MM.1S (cell line): ENCODE results near the gene FSTL1.

Experiments
- DNase-seq: peaks from one replicate; pipeline ENCODE4 v3.0.0-alpha.2; 2015
- H2AFZ ChIP-seq: fragments of 300-600 bp; sonication (generic); 2 replicates; pipeline ENCODE4 v1.6.0; 2016; ENCODE audit warnings: antibody characterized with exemption, low read length
- H3F3A ChIP-seq: fragments of 300-600 bp; sonication (generic); 2 replicates; pipeline ENCODE4 v1.6.1; 2016; ENCODE audit warnings: mild to moderate bottlenecking, antibody characterized with exemption, low read length, moderate library complexity, mixed read lengths; ENCODE audit not compliant: insufficient read depth
- H3K27ac ChIP-seq: fragments of 300-600 bp; sonication (generic); 2 replicates; pipeline ENCODE4 v1.5.1; 2016; ENCODE audit warnings: mild to moderate bottlenecking, low read length
- H3K27me3 ChIP-seq: fragments of 300-600 bp; sonication (generic); replicated peaks from 2 replicates; pipeline ENCODE4 v1.6.0; 2016; ENCODE audit warnings: low read length; ENCODE audit not compliant: insufficient read depth
- H3K36me3 ChIP-seq: fragments of 300-600 bp; sonication (generic); replicated peaks from 2 replicates; pipeline ENCODE4 v1.6.1; 2016; ENCODE audit warnings: mild to moderate bottlenecking, low read length, mixed read lengths; ENCODE audit not compliant: insufficient read depth
- H3K4me1 ChIP-seq: fragments of 300-600 bp; sonication (generic); 2 replicates; pipeline ENCODE4 v1.6.1; 2016; ENCODE audit warnings: low read length, mixed read lengths
- H3K4me2 ChIP-seq: fragments of 300-600 bp; sonication (generic); 2 replicates; pipeline ENCODE4 v1.6.0; 2016; ENCODE audit warnings: low read depth, low read length
- H3K4me3 ChIP-seq: fragments of 300-600 bp; sonication (generic); 2 replicates; pipeline ENCODE4 v1.5.1; 2016; ENCODE audit warnings: low read length, mixed read lengths
- H3K79me2 ChIP-seq: fragments of 300-600 bp; sonication (generic); 2 replicates; pipeline ENCODE4 v1.6.1; 2016; ENCODE audit warnings: mixed run types, low read length, mixed read lengths
- H3K9ac ChIP-seq: fragments of 300-600 bp; sonication (generic); 2 replicates; pipeline ENCODE4 v1.6.1; 2016; ENCODE audit warnings: low read length, mixed read lengths
- H3K9me2 ChIP-seq: fragments of 300-600 bp; sonication (generic); replicated peaks from 2 replicates; pipeline ENCODE4 v1.6.1; 2016; ENCODE audit warnings: mild to moderate bottlenecking, low read length, mixed read lengths; ENCODE audit not compliant: insufficient read depth
- H3K9me3 ChIP-seq: fragments of 300-600 bp; sonication (generic); replicated peaks from 2 replicates; pipeline ENCODE4 v1.6.1; 2016; ENCODE audit warnings: mild to moderate bottlenecking, low read length, mixed read lengths; ENCODE audit not compliant: insufficient read depth
- H4K20me1 ChIP-seq: fragments of 300-600 bp; sonication (generic); 2 replicates; pipeline ENCODE4 v1.6.1; 2016; ENCODE audit warnings: mild to moderate bottlenecking, low read length, moderate library complexity, mixed read lengths; ENCODE audit not compliant: insufficient read depth
- CTCF ChIP-seq: fragments of 300-600 bp; sonication (generic); IDR thresholded peaks from 2 replicates; pipeline ENCODE4 v1.5.1; 2016; ENCODE audit warnings: antibody characterized with exemption, low read length, mixed read lengths
- EZH2 ChIP-seq: fragments of 300-600 bp; sonication (generic); optimal IDR thresholded peaks from 2 replicates; pipeline ENCODE3; 2017; ENCODE audit warnings: low read depth, mild to moderate bottlenecking, antibody characterized with exemption, low read length, mixed read lengths
- EZH2phosphoT487 ChIP-seq: fragments of 300-600 bp; sonication (generic); IDR thresholded peaks from 2 replicates; pipeline ENCODE4 v1.6.1; 2018; ENCODE audit warnings: antibody characterized with exemption, low read length

Gene FSTL1

GRCh38 chr3:120418866-120419490, 31.8 kb downstream of the FSTL1 start:
- no peaks in the 10 kb centered on the region for H3K9me3 ChIP-seq
- H3K4me3 ChIP-seq = no peak overlapping the region
- peak overlapping the region; percentile 46; the same call in 1 of the 2 replicates for H3K4me2 ChIP-seq
- no peaks in the 10 kb centered on the region for H3F3A ChIP-seq
- no peak overlapping the region for H3K27ac ChIP-seq
- H3K27me3 ChIP-seq = no peaks in the 10 kb centered on the region
- no peaks in the 10 kb centered on the region for H3K36me3 ChIP-seq
- H4K20me1 ChIP-seq = no peaks in the 10 kb centered on the region
- H3K4me1 ChIP-seq = peaks cover 16% of the 10 kb centered on the region
- H3K79me2 ChIP-seq = no peaks in the 10 kb centered on the region
- H2AFZ ChIP-seq = peak overlapping the region; percentile 56; the same call in 1 of the 2 replicates
- DNase-seq = peak; percentile 72
- TF ChIP-seq EZH2phosphoT487 (no peak), CTCF (peak; percentile 84)
- H3K9me2 ChIP-seq = no peaks in the 10 kb centered on the region
- no peak overlapping the region for H3K9ac ChIP-seq

GRCh38 chr3:120418446-120418845, 32.3 kb downstream of the FSTL1 start:
- H3K79me2 ChIP-seq = no peaks in the 10 kb centered on the region
- TF ChIP-seq CTCF (no peak), EZH2 (no peak), EZH2phosphoT487 (no peak)
- no peaks in the 10 kb centered on the region for H3K36me3 ChIP-seq
- no peak overlapping the region for H3K9ac ChIP-seq
- no peaks in the 10 kb centered on the region for H4K20me1 ChIP-seq
- peak overlapping the region; percentile 46; the same call in 1 of the 2 replicates for H3K4me2 ChIP-seq
- H3K9me2 ChIP-seq = no peaks in the 10 kb centered on the region
- H3K4me1 ChIP-seq = peaks cover 16% of the 10 kb centered on the region
- DNase-seq = no peak
- H3F3A ChIP-seq = no peaks in the 10 kb centered on the region
- no peaks in the 10 kb centered on the region for H3K9me3 ChIP-seq
- H3K27me3 ChIP-seq = no peaks in the 10 kb centered on the region
- peak overlapping the region; percentile 56; the same call in 1 of the 2 replicates for H2AFZ ChIP-seq
- H3K27ac ChIP-seq = no peak overlapping the region
- no peak overlapping the region for H3K4me3 ChIP-seq

GRCh38 chr3:120417272-120417911, 33.4 kb downstream of the FSTL1 start:
- DNase-seq = peak; percentile 96
- Histone ChIP-seq H3K27ac (no peak overlapping the region), H3K9me2 (no peaks in the 10 kb centered on the region), H2AFZ (peak overlapping the region; percentile 80), H3K79me2 (no peaks in the 10 kb centered on the region), H4K20me1 (no peaks in the 10 kb centered on the region), H3K27me3 (no peaks in the 10 kb centered on the region), H3F3A (no peaks in the 10 kb centered on the region), H3K9ac (peak overlapping the region; percentile 44; the same call in 1 of the 2 replicates), H3K4me3 (peak overlapping the region; percentile 60), H3K4me1 (peaks cover 16% of the 10 kb centered on the region), H3K4me2 (peak overlapping the region; percentile 75), H3K36me3 (no peaks in the 10 kb centered on the region), H3K9me3 (no peaks in the 10 kb centered on the region)
- TF ChIP-seq EZH2 (no peak), EZH2phosphoT487 (no peak), CTCF (peak; percentile 90)
